Erythroblast (primary cell): ENCODE data around the gene ZBTB44.

Experiments
- GATA1 ChIP-seq: IDR thresholded peaks from 2 replicates; pipeline ENCODE4 v1.6.1; 2011; ENCODE audit warnings: low read depth, mild to moderate bottlenecking, control low read depth, low read length, moderate library complexity
- POLR2A ChIP-seq: IDR thresholded peaks from 2 replicates; pipeline ENCODE4 v1.6.1; 2011; ENCODE audit warnings: mild to moderate bottlenecking, low read length

DNA sequence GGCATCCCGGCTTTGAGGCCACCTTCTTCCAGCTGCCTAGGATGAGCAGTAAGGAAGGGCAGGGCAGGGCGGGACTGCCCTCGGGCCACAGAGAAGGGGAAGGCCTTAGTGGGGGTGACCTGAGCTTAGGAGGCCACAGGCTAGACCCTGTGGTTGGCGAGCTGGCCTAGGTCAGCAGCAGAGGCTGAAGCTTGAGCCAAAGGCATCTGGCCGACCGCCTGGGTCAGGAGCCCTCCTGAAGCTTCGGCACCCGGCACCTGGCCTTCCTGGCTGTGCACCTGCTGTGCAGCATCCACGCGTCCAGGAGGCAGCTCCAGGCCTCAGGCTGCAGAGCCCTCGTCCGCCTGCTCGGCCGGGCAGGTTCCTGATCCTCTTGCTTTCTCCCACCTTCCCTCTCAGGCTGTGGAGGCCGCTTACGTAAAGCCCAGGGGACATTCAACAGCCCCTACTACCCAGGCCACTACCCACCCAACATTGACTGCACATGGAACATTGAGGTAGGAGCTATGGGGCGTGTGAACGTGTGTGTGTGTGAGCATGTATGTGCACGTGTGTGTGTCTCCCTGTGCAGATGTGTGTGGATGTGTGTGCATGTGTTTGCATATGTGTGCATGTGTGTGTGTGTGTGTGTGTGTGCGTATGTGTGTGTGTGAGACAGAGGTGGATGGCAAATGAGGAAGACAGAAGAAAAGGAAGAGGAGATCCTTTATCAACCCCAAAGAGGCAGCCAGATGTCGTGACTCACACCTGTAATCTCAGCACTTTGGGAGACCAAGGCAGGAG, 120.3 kb downstream of the ZBTB44 start:
- no peak for TF ChIP-seq GATA1
- no peak for TF ChIP-seq POLR2A
